ENCODE data around the gene CLRN3. TPM values are rescaled to one million over a fixed set of nuclear protein-coding genes. Genes with fewer than 3 reads are reported as not detected.

Gene CLRN3
- total and polyA plus RNA-seq, 9 of the 15 experiments (the other 6 are each of a cell fraction or from before 2014, with no cell fraction given), result not detected

- no peak for TF ChIP-seq STAT5B (CRISPR knock-in tag; IDR thresholded peaks at IDR 0.05)
These were observed 35.5 kb upstream of the CLRN3 start (continued) for GRCh38 chr10:127928021-127928806.

GRCh38 chr10:127926455-127926854 lies 33.7 kb upstream of the CLRN3 start:
- in situ Hi-C loops (cut with MboI), result no loop called here
- Histone ChIP-seq H3K27ac (ENCODE audit: extremely low read depth, low read depth, low read length) (no peak overlapping the region), H3K4me3 (no peak overlapping the region), H3K9me3 (replicated peaks; ENCODE audit: control insufficient read depth, insufficient read depth, low read depth, low read length) (no peaks in the 10 kb centered on the region), H3K36me3 (ENCODE audit: control insufficient read depth, insufficient read depth, low read length) (no peaks in the 10 kb centered on the region), H3K79me2 (ENCODE audit: control insufficient read depth, insufficient read depth, low read length) (no peaks in the 10 kb centered on the region), H3K9ac (ENCODE audit: insufficient read depth in 1 of 2, low read depth in 2 of 2, low read length in 2 of 2) (no peak overlapping the region), H3K4me2 (ENCODE audit: insufficient read depth, low read length) (no peak overlapping the region), H3K27me3 (ENCODE audit: control insufficient read depth in 2 of 2, insufficient read depth in 2 of 2, low read length in 2 of 2) (no peaks in the 10 kb centered on the region; a peak in 1 of 5 replicates), H3K9me1 (ENCODE audit: control insufficient read depth, insufficient read depth, low read length) (no peaks in the 10 kb centered on the region), H3K4me1 (replicated peaks in 1 of 2; ENCODE audit: control insufficient read depth in 2 of 2, insufficient read depth in 2 of 2, low read length in 2 of 2) (no peaks in the 10 kb centered on the region), H2AFZ (ENCODE audit: low read depth, low read length) (no peak overlapping the region), H4K20me1 (replicated peaks; ENCODE audit: control insufficient read depth, insufficient read depth, low read length) (no peaks in the 10 kb centered on the region)
- CTCF ChIA-PET (ENCODE audit: low intra/inter-chr PET ratio), result no interaction called here
- BruUV-seq (replicated peaks), result no TSS peak
- DNase-seq (ENCODE audit: extremely low read depth in 1 of 4, low spot score in 3 of 4) (no peak), ATAC-seq (no peak), FAIRE-seq (no peak)
- intact Hi-C loops (cut with micrococcal nuclease), result no loop called here
- POLR2A ChIA-PET, result interaction anchor here (1.4 kb wide), 1 partner anchor 10 kb away, joined by 3 read pairs; no protein-coding TSS in a partner anchor
- WGBS (ENCODE audit: insufficient coverage, low coverage, missing lambda C conversion rate), result 4% methylated on average over 5 of the region's 8 CpGs
- TF ChIP-seq RFX1 (IDR thresholded peaks at IDR 0.05) (no peak), CLOCK (CRISPR knock-in tag; IDR thresholded peaks at IDR 0.05; ENCODE audit: borderline replicate concordance) (no peak), XRCC3 (IDR thresholded peaks at IDR 0.05) (no peak), CCAR2 (IDR thresholded peaks at IDR 0.05; ENCODE audit: low read depth, low read length) (no peak), ZNF277 (CRISPR knock-in tag; IDR thresholded peaks at IDR 0.05; ENCODE audit: borderline replicate concordance) (no peak), ZBTB1 (CRISPR knock-in tag; IDR thresholded peaks at IDR 0.05; ENCODE audit: borderline replicate concordance, low read depth) (no peak), MNT (conservative IDR thresholded peaks at IDR 0.05) (no peak), ZNF354B (CRISPR knock-in tag; IDR thresholded peaks at IDR 0.05) (no peak), E2F6 (IDR thresholded peaks at IDR 0.05; ENCODE audit: borderline replicate concordance in 1 of 2, extremely low read depth in 1 of 2, insufficient read depth in 1 of 2, insufficient read length in 1 of 2, low read depth in 1 of 2, low read length in 1 of 2, poor library complexity in 1 of 2, severe bottlenecking in 1 of 2) (no peak), EHMT2 (IDR thresholded peaks at IDR 0.05) (no peak), E2F5 (CRISPR knock-in tag; IDR thresholded peaks at IDR 0.05) (no peak)
